Neural cell (in vitro differentiated cells): ENCODE measurements around the gene STAU1. TPM values are rescaled to one million over a fixed set of nuclear protein-coding genes. Genes with fewer than 3 reads are reported as not detected.
"Not testable (repeated sequence)": the region's sequence is repeated elsewhere in the genome, so short reads cannot be mapped to it uniquely, and the experiment has no call there.

Source experiments
- H2AFZ ChIP-seq: fragments of 200-600, 300-800 bp; sonication (generic), shearing (Covaris generic); 2 replicates; pipeline ENCODE4 v1.6.0; 2014; ENCODE audit warnings: low read depth, mild to moderate bottlenecking, antibody characterized with exemption, low read length, moderate library complexity
- H3F3A ChIP-seq: fragments of 200-600 bp; shearing (Covaris generic); 2 replicates; pipeline ENCODE4 v1.6.1; 2016; ENCODE audit warnings: mild to moderate bottlenecking, moderate library complexity, mixed read lengths, antibody characterized with exemption, low read length; ENCODE audit not compliant: insufficient read depth, poor library complexity, severe bottlenecking
- H3K27ac ChIP-seq: fragments of 200-600, 300-800 bp; sonication (generic), shearing (Covaris generic); 2 replicates; pipeline ENCODE4 v1.5.1; 2014; ENCODE audit warnings: mild to moderate bottlenecking, low read length, moderate library complexity
- H3K27me3 ChIP-seq: fragments of 300-800, 200-600 bp; sonication (generic), shearing (Covaris generic); 2 replicates; pipeline ENCODE4 v1.6.0; 2014; ENCODE audit warnings: mild to moderate bottlenecking, low read depth, low read length, moderate library complexity; ENCODE audit not compliant: insufficient read depth
- H3K36me3 ChIP-seq: fragments of 300-800, 200-600 bp; sonication (generic), shearing (Covaris generic); 2 replicates; pipeline ENCODE4 v1.5.1; 2014; ENCODE audit warnings: mild to moderate bottlenecking, antibody characterized with exemption, low read length, moderate library complexity; ENCODE audit not compliant: insufficient read depth
- H3K4me2 ChIP-seq: fragments of 300-800, 200-600 bp; sonication (generic), shearing (Covaris generic); 2 replicates; pipeline ENCODE4 v1.6.0; 2014; ENCODE audit warnings: mild to moderate bottlenecking, low read length
- H3K4me3 ChIP-seq: fragments of 300-800, 200-600 bp; sonication (generic), shearing (Covaris generic); 2 replicates; pipeline ENCODE4 v1.5.1; 2014; ENCODE audit warnings: mild to moderate bottlenecking, low read length, moderate library complexity
- H3K79me2 ChIP-seq: fragments of 200-600 bp; shearing (Covaris generic); replicated peaks from 2 replicates; pipeline ENCODE4 v1.6.0; 2014; ENCODE audit warnings: mild to moderate bottlenecking, low read length, moderate library complexity; ENCODE audit not compliant: insufficient read depth
- H3K9ac ChIP-seq: fragments of 300-800, 200-600 bp; sonication (generic), shearing (Covaris generic); 2 replicates; pipeline ENCODE4 v1.6.1; 2016; ENCODE audit warnings: mild to moderate bottlenecking, low read length, mixed read lengths
- H3K9me2 ChIP-seq: fragments of 200-600 bp; shearing (Covaris generic); 2 replicates; pipeline ENCODE4 v1.6.1; 2016; ENCODE audit warnings: mild to moderate bottlenecking, low read length, mixed read lengths; ENCODE audit not compliant: insufficient read depth
- H3K9me3 ChIP-seq: fragments of 200-600, 300-800 bp; sonication (generic), shearing (Covaris generic); 2 replicates; pipeline ENCODE4 v1.6.1; 2016; ENCODE audit warnings: mild to moderate bottlenecking, mixed run types, low read length, moderate library complexity, mixed read lengths
- H4K20me1 ChIP-seq: fragments of 200-600 bp; shearing (Covaris generic); 2 replicates; pipeline ENCODE4 v1.6.1; 2016; ENCODE audit warnings: mild to moderate bottlenecking, mixed run types; ENCODE audit not compliant: insufficient read depth
- EP300 ChIP-seq: fragments of 450-650 bp; conservative IDR thresholded peaks from 2 replicates; pipeline ENCODE4 v1.6.1; 2014; ENCODE audit warnings: antibody characterized with exemption, mild to moderate bottlenecking, moderate library complexity; ENCODE audit not compliant: poor library complexity, severe bottlenecking
- EZH2 ChIP-seq: fragments of 200-600, 300-800 bp; shearing (Covaris generic), sonication (generic); IDR thresholded peaks from 2 replicates; pipeline ENCODE4 v1.6.1; 2014; ENCODE audit warnings: antibody characterized with exemption, low read length, borderline replicate concordance, mild to moderate bottlenecking; ENCODE audit not compliant: insufficient read depth, poor library complexity, severe bottlenecking
- MXI1 ChIP-seq: fragments of 450-650 bp; conservative IDR thresholded peaks from 2 replicates; pipeline ENCODE4 v1.6.1; 2014; ENCODE audit warnings: antibody characterized with exemption, mild to moderate bottlenecking; ENCODE audit not compliant: poor library complexity, severe bottlenecking
- POLR2AphosphoS5 ChIP-seq: IDR thresholded peaks from 2 replicates; pipeline ENCODE4 v1.6.1; 2012
- RAD21 ChIP-seq: fragments of 450-650 bp; conservative IDR thresholded peaks from 2 replicates; pipeline ENCODE4 v1.6.1; 2014; ENCODE audit warnings: antibody characterized with exemption, mild to moderate bottlenecking, moderate library complexity
- SMC3 ChIP-seq: fragments of 450-650 bp; conservative IDR thresholded peaks from 2 replicates; pipeline ENCODE4 v1.6.1; 2014; ENCODE audit warnings: antibody characterized with exemption, mild to moderate bottlenecking, moderate library complexity; ENCODE audit not compliant: poor library complexity
- TAF1 ChIP-seq: IDR thresholded peaks from 2 replicates; pipeline ENCODE4 v1.6.1; 2012; ENCODE audit warnings: low read depth
- polyA plus RNA-seq: library from polyadenylated mRNA; depleted of rRNA; stranded (reverse); fragments of >200 nt; gene quantifications from 2 replicates; pipeline ENCODE4 v1.2.3, GENCODE V29; 2014
- TF ChIP-seq, protein P1 (sequence below): fragments of 450-650 bp; IDR thresholded peaks from 2 replicates; pipeline ENCODE4 v1.5.1; 2014; ENCODE audit warnings: antibody characterized with exemption, mild to moderate bottlenecking, moderate library complexity; ENCODE audit not compliant: poor library complexity, severe bottlenecking
- TF ChIP-seq, protein P2 (sequence below): IDR thresholded peaks from 2 replicates; pipeline ENCODE4 v1.6.1; 2012; ENCODE audit warnings: borderline replicate concordance

Gene STAU1
- polyA plus RNA-seq, 1 donor from 2014 or later = 43.1 TPM

DNA sequence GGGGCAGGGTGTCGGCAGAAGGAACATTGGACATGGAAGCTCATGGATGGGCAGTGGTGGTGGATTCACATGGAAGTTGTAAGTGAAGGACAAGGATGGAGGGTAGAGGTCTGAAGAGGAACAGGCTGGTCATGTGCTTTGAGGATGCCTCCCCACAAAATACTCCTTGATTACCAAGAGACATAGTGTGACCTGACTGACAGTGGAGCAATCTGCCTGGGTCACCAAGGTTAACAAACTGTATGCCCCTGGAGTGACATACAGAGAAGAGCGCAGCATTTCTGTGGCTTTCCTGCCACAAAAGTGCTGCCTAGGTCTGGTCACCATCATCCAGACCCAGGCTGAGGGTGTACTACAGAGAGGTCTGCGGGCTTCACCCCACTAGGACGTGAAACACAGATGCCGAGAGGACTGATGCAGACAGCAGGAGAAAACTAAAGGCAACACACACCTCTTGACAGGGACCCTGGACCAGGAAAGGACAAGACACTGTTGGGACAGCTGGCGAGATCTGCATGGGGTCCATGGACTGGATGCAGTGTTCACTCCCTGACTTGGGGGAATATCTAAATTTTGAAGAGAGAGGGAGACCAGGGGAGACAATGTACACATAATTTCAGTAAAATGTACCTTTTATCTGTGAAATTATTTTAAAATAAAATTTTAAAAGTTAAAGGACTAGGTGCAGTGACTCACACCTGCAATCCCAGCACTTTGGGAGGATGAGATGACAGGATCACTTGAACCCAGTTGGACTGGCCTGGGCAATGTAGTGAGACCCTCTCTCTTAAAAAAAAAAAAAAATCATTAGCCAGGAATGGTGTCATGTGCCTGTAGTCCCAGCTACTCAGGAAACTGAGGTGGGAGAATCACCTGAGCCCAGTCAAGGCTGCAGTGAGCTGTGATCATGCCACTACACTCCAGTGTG lies 77.1 kb downstream of the STAU1 start:
- Histone ChIP-seq H3K27ac (no peak overlapping the region), H3K36me3 (no peaks in the 10 kb centered on the region), H3F3A (no peaks in the 10 kb centered on the region), H2AFZ (no peak overlapping the region), H3K9me2 (no peaks in the 10 kb centered on the region), H3K4me3 (no peak overlapping the region), H3K9me3 (no peaks in the 10 kb centered on the region), H4K20me1 (no peaks in the 10 kb centered on the region), H3K27me3 (no peaks in the 10 kb centered on the region), H3K9ac (no peak overlapping the region), H3K79me2 (no peaks in the 10 kb centered on the region), H3K4me2 (no peak overlapping the region)
- TF ChIP-seq EZH2 (no peak), MXI1 (no peak), RAD21 (no peak), EP300 (no peak), POLR2AphosphoS5 (no peak), SMC3 (no peak), TAF1 (no peak)
- TF ChIP-seq, protein P1, sequence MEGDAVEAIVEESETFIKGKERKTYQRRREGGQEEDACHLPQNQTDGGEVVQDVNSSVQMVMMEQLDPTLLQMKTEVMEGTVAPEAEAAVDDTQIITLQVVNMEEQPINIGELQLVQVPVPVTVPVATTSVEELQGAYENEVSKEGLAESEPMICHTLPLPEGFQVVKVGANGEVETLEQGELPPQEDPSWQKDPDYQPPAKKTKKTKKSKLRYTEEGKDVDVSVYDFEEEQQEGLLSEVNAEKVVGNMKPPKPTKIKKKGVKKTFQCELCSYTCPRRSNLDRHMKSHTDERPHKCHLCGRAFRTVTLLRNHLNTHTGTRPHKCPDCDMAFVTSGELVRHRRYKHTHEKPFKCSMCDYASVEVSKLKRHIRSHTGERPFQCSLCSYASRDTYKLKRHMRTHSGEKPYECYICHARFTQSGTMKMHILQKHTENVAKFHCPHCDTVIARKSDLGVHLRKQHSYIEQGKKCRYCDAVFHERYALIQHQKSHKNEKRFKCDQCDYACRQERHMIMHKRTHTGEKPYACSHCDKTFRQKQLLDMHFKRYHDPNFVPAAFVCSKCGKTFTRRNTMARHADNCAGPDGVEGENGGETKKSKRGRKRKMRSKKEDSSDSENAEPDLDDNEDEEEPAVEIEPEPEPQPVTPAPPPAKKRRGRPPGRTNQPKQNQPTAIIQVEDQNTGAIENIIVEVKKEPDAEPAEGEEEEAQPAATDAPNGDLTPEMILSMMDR = no peak
- TF ChIP-seq, protein P2, sequence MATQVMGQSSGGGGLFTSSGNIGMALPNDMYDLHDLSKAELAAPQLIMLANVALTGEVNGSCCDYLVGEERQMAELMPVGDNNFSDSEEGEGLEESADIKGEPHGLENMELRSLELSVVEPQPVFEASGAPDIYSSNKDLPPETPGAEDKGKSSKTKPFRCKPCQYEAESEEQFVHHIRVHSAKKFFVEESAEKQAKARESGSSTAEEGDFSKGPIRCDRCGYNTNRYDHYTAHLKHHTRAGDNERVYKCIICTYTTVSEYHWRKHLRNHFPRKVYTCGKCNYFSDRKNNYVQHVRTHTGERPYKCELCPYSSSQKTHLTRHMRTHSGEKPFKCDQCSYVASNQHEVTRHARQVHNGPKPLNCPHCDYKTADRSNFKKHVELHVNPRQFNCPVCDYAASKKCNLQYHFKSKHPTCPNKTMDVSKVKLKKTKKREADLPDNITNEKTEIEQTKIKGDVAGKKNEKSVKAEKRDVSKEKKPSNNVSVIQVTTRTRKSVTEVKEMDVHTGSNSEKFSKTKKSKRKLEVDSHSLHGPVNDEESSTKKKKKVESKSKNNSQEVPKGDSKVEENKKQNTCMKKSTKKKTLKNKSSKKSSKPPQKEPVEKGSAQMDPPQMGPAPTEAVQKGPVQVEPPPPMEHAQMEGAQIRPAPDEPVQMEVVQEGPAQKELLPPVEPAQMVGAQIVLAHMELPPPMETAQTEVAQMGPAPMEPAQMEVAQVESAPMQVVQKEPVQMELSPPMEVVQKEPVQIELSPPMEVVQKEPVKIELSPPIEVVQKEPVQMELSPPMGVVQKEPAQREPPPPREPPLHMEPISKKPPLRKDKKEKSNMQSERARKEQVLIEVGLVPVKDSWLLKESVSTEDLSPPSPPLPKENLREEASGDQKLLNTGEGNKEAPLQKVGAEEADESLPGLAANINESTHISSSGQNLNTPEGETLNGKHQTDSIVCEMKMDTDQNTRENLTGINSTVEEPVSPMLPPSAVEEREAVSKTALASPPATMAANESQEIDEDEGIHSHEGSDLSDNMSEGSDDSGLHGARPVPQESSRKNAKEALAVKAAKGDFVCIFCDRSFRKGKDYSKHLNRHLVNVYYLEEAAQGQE = no peak

DNA sequence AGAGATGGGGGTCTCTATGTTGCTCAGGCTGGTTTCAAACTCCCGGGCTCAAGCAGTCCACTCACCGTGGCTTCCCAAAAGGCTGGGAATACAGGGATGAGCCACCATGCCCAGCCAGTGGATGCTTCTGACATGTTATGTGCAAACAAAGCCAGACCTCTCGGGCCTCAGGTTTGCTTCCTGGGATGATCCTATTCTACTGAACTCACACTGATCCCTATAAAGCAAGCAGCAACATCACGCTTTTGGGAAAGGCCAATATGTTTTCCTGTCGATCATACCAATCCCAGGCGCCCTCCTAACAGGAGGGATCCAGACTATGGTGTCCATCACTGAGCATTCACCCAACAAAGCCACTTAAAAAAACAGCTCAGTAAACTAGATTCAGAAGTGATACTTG lies 81.8 kb downstream of the STAU1 start:
- TF ChIP-seq EZH2 (no peak), EP300 (no peak), POLR2AphosphoS5 (no peak), MXI1 (no peak), RAD21 (no peak), SMC3 (no peak), TAF1 (no peak)
- TF ChIP-seq, protein P2 = no peak
- Histone ChIP-seq H3K79me2 (no peaks in the 10 kb centered on the region), H3K27me3 (no peaks in the 10 kb centered on the region), H3F3A (no peaks in the 10 kb centered on the region), H3K36me3 (peaks cover 10% of the 10 kb centered on the region), H3K9me2 (no peaks in the 10 kb centered on the region), H4K20me1 (no peaks in the 10 kb centered on the region), H3K9me3 (no peaks in the 10 kb centered on the region), H2AFZ (no peak overlapping the region), H3K27ac (no peak overlapping the region), H3K9ac (no peak overlapping the region), H3K4me2 (no peak overlapping the region), H3K4me3 (no peak overlapping the region)

DNA sequence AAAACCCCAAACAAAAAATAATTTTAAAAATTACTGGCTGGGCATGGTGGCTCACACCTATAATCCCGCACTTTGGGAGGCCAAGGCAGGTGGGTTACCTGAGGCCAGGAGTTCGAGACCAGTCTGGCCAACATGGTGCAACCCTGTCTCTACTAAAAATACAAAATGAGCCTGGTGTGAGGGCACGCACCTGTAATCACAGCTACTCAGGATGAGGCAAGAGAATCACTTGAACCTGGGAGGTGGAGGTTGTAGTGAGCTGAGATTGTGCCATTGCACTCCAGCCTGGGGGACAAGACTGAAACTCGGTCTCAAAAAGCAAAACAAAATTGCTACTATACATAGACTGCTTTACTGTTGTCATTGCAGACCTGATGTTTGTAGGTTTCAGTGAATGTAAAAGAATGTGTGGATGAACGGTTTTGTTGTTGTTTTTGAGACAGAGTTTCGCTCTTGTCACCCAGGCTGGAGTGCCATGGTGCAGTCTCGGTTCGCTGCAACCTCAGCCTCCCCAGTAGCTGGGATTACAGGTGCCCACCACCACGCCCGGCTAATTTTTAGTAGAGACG lies 83.1 kb downstream of the STAU1 start:
- peaks cover 12% of the 10 kb centered on the region for H3K36me3 ChIP-seq
- H3K9me2 ChIP-seq, H3K27me3 ChIP-seq, H3K4me3 ChIP-seq, H3K9me3 ChIP-seq, H4K20me1 ChIP-seq, H3F3A ChIP-seq, H3K27ac ChIP-seq, H3K4me2 ChIP-seq, H3K79me2 ChIP-seq, H2AFZ ChIP-seq, H3K9ac ChIP-seq: not testable (repeated sequence)
